Fibroblast of mammary gland (primary cell): Measurements from ENCODE around the gene HSPB2.

Source experiments
- DNase-seq: peaks from one replicate; pipeline ENCODE4 v3.0.0-alpha.2; 2010; ENCODE audit warnings: low read depth
- H3K4me3 ChIP-seq: 2 replicates; pipeline ENCODE4 v1.5.1; 2011; ENCODE audit warnings: low read depth, mild to moderate bottlenecking, low read length, moderate library complexity; ENCODE audit not compliant: control insufficient read depth
- TF ChIP-seq, protein P1 (sequence below): conservative IDR thresholded peaks from 2 replicates; pipeline ENCODE4 v1.5.1; 2011; ENCODE audit warnings: low read depth, low read length, inconsistent platforms; ENCODE audit not compliant: control insufficient read depth, insufficient read depth

The HSPB2 gene

DNA sequence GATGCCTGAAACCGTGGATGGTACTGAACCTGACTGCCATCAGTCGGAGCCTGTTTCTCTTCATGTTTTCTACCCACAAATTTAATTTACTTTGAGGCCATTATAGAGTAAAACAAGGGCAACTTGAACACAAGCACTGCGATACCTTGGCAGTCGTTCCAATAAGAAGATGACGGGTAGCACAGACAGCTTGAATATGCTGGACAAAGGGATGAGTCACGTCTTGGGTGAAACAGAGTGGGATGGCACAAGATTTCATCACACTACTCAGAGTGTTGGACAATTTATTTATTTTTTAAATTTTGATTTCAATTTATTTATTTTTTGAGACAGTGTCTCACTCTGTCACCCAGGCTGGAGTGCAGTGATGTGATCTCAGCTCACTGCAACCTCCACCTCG lies 30.3 kb downstream of the HSPB2 start:
- peak; percentile 88 for DNase-seq
- no peak overlapping the region for H3K4me3 ChIP-seq
- TF ChIP-seq, protein P1, sequence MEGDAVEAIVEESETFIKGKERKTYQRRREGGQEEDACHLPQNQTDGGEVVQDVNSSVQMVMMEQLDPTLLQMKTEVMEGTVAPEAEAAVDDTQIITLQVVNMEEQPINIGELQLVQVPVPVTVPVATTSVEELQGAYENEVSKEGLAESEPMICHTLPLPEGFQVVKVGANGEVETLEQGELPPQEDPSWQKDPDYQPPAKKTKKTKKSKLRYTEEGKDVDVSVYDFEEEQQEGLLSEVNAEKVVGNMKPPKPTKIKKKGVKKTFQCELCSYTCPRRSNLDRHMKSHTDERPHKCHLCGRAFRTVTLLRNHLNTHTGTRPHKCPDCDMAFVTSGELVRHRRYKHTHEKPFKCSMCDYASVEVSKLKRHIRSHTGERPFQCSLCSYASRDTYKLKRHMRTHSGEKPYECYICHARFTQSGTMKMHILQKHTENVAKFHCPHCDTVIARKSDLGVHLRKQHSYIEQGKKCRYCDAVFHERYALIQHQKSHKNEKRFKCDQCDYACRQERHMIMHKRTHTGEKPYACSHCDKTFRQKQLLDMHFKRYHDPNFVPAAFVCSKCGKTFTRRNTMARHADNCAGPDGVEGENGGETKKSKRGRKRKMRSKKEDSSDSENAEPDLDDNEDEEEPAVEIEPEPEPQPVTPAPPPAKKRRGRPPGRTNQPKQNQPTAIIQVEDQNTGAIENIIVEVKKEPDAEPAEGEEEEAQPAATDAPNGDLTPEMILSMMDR: no peak

DNA sequence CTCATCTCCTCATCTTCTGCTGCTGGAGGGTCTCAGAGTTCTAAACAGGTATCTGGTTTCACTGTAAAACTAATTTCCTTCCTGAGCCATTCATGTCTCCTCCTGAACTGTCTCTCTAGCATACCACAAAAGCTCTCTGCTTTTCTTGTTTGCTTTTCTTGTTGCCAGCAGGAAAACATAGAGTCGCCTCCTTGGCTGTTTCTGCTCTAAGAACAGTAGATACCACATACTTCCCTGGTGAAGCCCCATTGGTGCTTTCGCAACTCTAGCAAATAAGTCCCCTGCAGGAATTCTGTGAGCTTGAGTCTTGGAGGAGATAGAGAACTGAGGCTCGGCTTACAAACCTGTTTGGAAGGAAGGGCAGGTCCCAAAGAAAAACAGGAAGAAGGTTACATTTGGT lies 31.6 kb downstream of the HSPB2 start:
- DNase-seq: peak; percentile 85
- TF ChIP-seq, protein P1: no peak
- H3K4me3 ChIP-seq: peak overlapping the region; percentile 16

DNA sequence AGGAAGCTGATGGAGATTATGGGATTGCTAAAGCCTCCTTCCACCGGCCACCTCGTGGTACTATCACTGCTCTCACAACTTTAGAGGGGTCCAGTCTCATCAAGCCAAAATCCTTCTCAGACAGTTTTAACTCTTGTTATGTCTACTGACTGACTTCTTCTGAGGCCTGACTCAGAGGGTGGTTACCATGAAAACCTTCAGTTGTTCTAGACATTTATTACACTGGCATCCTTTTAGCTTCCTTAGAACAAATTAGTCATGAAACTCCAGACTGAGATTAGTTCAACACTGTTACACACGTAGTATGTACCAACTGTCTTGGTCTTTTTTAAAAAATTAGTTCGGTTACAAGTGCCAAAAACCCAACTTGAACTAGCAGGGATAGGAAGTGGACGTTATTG lies 32.1 kb downstream of the HSPB2 start:
- TF ChIP-seq, protein P1: no peak
- no peak overlapping the region for H3K4me3 ChIP-seq
- DNase-seq: peak; percentile 98

DNA sequence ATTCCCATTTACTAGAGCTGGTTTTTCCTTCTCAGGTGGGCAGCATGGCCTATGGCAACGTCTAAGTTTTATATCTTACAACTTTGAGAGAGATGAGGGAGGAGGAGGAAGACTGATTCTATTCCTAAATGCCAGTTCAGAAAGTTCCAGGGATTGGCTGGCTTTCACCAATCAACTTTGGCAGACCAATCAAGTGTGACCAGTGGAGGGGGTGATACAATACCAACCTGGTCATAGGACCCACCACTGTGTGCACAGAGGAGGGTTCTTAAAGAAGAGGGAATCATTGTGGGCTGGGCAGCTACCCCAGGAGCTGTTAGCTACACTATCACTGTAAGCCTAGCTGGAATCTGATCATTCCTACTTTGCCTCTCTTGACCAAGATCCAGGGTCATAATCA lies 32.7 kb downstream of the HSPB2 start:
- H3K4me3 ChIP-seq: no peak overlapping the region
- TF ChIP-seq, protein P1: no peak
- peak; percentile 54 for DNase-seq

DNA sequence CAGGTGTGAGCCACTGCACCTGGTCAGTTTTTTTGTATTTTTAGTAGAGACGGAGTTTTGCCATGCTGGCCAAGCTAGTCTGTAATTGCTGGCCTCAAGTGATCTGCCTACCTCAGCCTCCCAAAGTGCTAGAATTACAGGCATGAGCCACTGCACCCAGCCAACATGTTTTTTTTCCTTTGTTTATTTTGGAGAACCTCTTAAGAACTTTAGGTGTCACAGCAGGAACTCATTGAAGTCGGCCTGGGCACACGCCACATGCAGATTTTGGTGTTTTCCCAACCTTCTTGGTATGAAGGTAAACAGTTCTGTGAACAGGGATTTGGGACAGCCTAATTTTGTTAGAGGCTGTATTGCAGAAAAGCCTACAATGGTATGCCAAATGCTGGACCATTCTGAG lies 34.0 kb downstream of the HSPB2 start:
- DNase-seq: no peak
- H3K4me3 ChIP-seq: no peak overlapping the region
- TF ChIP-seq, protein P1: no peak

DNA sequence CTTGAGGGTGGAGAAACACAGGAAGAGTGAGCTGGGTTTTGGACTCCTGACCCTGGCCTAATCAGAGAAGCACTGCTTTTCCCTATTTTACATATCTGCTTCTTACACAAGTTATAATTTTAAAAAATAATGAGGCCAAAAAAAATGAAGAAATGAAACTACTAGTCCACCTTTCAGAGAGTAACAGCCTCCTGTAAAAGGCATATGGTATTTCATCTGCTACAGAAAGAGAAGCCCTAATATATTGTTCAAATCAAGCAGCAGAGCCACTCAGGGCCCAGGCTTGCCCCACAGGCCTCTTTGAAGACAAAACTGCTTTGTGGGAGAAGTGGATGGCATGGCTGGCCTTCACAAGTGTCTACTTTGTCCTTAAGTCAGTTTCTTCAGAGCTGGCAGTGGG lies 34.6 kb downstream of the HSPB2 start:
- TF ChIP-seq, protein P1: no peak
- H3K4me3 ChIP-seq: no peak overlapping the region
- DNase-seq: no peak

DNA sequence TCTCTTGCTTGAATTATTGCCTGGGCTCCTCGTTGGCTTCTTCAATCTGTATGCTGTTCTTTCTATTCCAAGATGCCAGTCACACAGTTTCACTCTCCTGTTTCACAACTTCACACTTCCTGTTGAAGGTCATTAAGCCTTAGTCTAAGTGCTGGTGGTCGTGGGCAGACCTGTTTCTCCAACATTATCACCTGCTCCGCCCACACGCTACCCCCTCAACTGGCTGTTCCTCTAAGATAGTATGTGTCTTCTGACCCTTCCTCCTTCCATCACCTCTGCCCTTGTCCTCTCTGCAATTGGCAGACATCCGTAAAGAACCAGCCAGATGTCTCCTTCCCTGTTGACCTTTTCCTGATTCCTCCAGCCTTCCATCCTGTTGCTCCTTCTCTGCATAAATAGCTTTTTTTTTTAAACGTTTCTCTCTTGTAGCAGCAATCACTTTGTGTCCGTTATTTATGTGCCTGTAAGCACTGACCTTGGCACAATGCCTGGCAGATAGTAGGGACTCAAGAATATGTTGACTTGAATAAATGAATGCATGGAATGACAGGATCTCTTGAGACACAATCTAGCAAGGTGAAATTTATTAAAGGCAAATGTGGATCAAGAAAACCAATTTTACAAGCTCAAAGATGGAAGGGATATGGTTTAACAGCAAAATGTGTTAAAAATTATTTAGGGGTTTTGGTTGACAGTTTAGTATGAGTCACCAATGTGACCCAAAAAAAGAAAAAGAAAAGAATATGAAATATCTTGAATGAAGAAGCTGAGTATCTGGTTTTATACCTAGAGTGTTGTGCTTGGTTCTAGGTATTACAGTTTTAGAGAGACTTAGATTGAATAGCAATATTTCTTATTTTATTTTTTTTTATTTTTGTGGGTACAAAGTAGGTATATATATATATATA lies 37.2 kb downstream of the HSPB2 start:
- no peak overlapping the region for H3K4me3 ChIP-seq
- DNase-seq: no peak
- TF ChIP-seq, protein P1: no peak
